Testis (tissue), 3 donors: ENCODE data around the gene SAMD4A. TPM values are rescaled to one million over a fixed set of nuclear protein-coding genes. Genes with fewer than 3 reads are reported as not detected.

Experiments
- DNase-seq: peaks from one replicate; pipeline ENCODE4 v3.0.0-alpha.2; 2019
- H3K27ac ChIP-seq, 2 donors: fragments of 200-600 bp; sonication (generic); one replicate each; pipeline ENCODE4 v1.5.1; 2019
- H3K27me3 ChIP-seq: fragments of 200-600 bp; sonication (generic); one replicate; pipeline ENCODE4 v1.5.1; 2019
- H3K36me3 ChIP-seq: fragments of 200-600 bp; sonication (generic); one replicate; pipeline ENCODE4 v1.5.1; 2017; ENCODE audit warnings: low read depth; ENCODE audit errors: missing control alignments
- H3K4me1 ChIP-seq: fragments of 200-600 bp; sonication (generic); one replicate; pipeline ENCODE4 v1.5.1; 2019
- H3K4me3 ChIP-seq, 2 donors: fragments of 200-600 bp; sonication (generic); one replicate each; pipeline ENCODE4 v1.5.1; 2017 to 2019
- H3K9me3 ChIP-seq: fragments of 200-600 bp; sonication (generic); one replicate; pipeline ENCODE4 v1.5.1; 2017
- CTCF ChIP-seq, 3 experiments: fragments of 450-650 bp in 2 of 3; fragments of 200-600 bp in 1 of 3; sonication (generic) in 1 of 3; IDR thresholded peaks; one replicate each; pipeline ENCODE4 v1.5.1; 2016 to 2019; ENCODE audit warnings: antibody characterized with exemption in 3 of 3, mild to moderate bottlenecking in 2 of 3, moderate library complexity in 1 of 3
- POLR2A ChIP-seq: fragments of 450-650 bp; IDR thresholded peaks from one replicate; pipeline ENCODE4 v1.6.1; 2017; ENCODE audit warnings: antibody characterized with exemption, mild to moderate bottlenecking, moderate library complexity
- WGBS, 2 donors: methylation state at CpG; one replicate each; pipeline ENCODE4 v1.1.5; 2018; 5-methylcytosine and 5-hydroxymethylcytosine counted together
- intact Hi-C: fragments of 100-400 bp; cut with DNase I; formaldehyde crosslinking; loops from one replicate; pipeline ENCODE4 v1.15.1; 2023; ENCODE audit warnings: low total_unique reads
- polyA plus RNA-seq: library from polyadenylated mRNA; stranded (reverse); fragments of 350-450 nt; fragmentation: Illumina TruSeq; extraction: RNeasy Lipid Tissue Mini Kit (QIAGEN cat#74804); gene quantifications from one replicate; pipeline ENCODE4 v1.2.3, GENCODE V29; 2014; ENCODE audit warnings: low read depth, low replicate concordance; ENCODE audit not compliant: insufficient read depth
- total RNA-seq, 2 donors: library from RNA; depleted of rRNA; stranded (reverse); fragments of >200 nt; gene quantifications; one replicate each; pipeline ENCODE4 v1.2.3, GENCODE V29; 2016

Gene SAMD4A
- total and polyA plus RNA-seq, 3 donors from 2014 or later = 103 to 369 (median 259) TPM

GRCh38 chr14:54766276-54767138 lies 199.6 kb downstream of the SAMD4A start:
- no peaks in the 10 kb centered on the region for H3K36me3 ChIP-seq
- no peaks in the 10 kb centered on the region for H3K27me3 ChIP-seq
- intact Hi-C loops = no loop called here
- no peaks in the 10 kb centered on the region for H3K9me3 ChIP-seq
- peak overlapping the region; percentile 16 to 46 for H3K27ac ChIP-seq
- WGBS, 2 donors = 56 to 65% methylated on average over 18 of the region's 18 CpGs
- no peak overlapping the region for H3K4me3 ChIP-seq
- DNase-seq = no peak
- peaks cover 9% of the 10 kb centered on the region for H3K4me1 ChIP-seq
- TF ChIP-seq POLR2A = no peak

GRCh38 chr14:54767139-54767431 lies 200.2 kb downstream of the SAMD4A start:
- Histone ChIP-seq H3K27me3 (no peaks in the 10 kb centered on the region), H3K36me3 (no peaks in the 10 kb centered on the region), H3K9me3 (no peaks in the 10 kb centered on the region), H3K27ac (peak overlapping the region; percentile 16 to 46), H3K4me1 (peaks cover 9% of the 10 kb centered on the region), H3K4me3 (no peak overlapping the region)
- intact Hi-C loops = no loop called here
- no peak for DNase-seq
- WGBS, 2 donors = 59 to 62% methylated on average over 9 to 10 of the region's 10 CpGs
- TF ChIP-seq POLR2A = no peak
- TF ChIP-seq CTCF (IDR thresholded peaks at IDR 0.05) = no peak

GRCh38 chr14:54767450-54767849 lies 200.5 kb downstream of the SAMD4A start:
- DNase-seq = no peak
- no peak for TF ChIP-seq POLR2A
- no peak for TF ChIP-seq CTCF (IDR thresholded peaks at IDR 0.05)
- Histone ChIP-seq H3K4me1 (peaks cover 9% of the 10 kb centered on the region), H3K36me3 (no peaks in the 10 kb centered on the region), H3K9me3 (no peaks in the 10 kb centered on the region), H3K27ac (peak overlapping the region in 1 of 2 donors; percentile 46), H3K4me3 (no peak overlapping the region), H3K27me3 (no peaks in the 10 kb centered on the region)
- intact Hi-C loops = no loop called here
- 88 to 97% methylated on average over 1 to 3 of the region's 3 CpGs for WGBS, 2 donors

GRCh38 chr14:54768501-54769129 lies 201.7 kb downstream of the SAMD4A start:
- Histone ChIP-seq H3K27me3 (no peaks in the 10 kb centered on the region), H3K27ac (no peak overlapping the region), H3K9me3 (no peaks in the 10 kb centered on the region), H3K4me3 (no peak overlapping the region), H3K4me1 (peaks cover 18% of the 10 kb centered on the region), H3K36me3 (no peaks in the 10 kb centered on the region)
- DNase-seq = no peak
- intact Hi-C loops = no loop called here
- WGBS, 2 donors = 85 to 90% methylated on average over 9 of the region's 9 CpGs
- no peak for TF ChIP-seq CTCF (IDR thresholded peaks at IDR 0.05)
- TF ChIP-seq POLR2A = no peak

GRCh38 chr14:54769951-54770863 lies 203.3 kb downstream of the SAMD4A start:
- Histone ChIP-seq H3K27ac (no peak overlapping the region), H3K36me3 (no peaks in the 10 kb centered on the region), H3K4me3 (no peak overlapping the region), H3K9me3 (no peaks in the 10 kb centered on the region), H3K27me3 (no peaks in the 10 kb centered on the region), H3K4me1 (peaks cover 20% of the 10 kb centered on the region)
- WGBS, 2 donors = 91 to 94% methylated on average over 14 of the region's 14 CpGs
- TF ChIP-seq CTCF (IDR thresholded peaks at IDR 0.05) (no peak), POLR2A (no peak)
- intact Hi-C loops = loop anchor here (5.0 kb wide), 2 partner anchors 78 to 203 kb away; partner anchors contain the start of gene SAMD4A
- DNase-seq = no peak
